Measurements from ENCODE around the gene KREMEN2. TPM values are rescaled to one million over a fixed set of nuclear protein-coding genes. Genes with fewer than 3 reads are reported as not detected.

Gene KREMEN2
- total RNA-seq, 1 donor = not detected

GRCh38 chr16:2948807-2949704 is 15.0 kb upstream of the KREMEN2 start:
- H2AFZ ChIP-seq (ENCODE audit: low read length) = no peak overlapping the region
- H3K36me3 ChIP-seq (ENCODE audit: insufficient read depth, low read length) = peaks cover 11% of the 10 kb centered on the region
- H3K27me3 ChIP-seq (ENCODE audit: insufficient read depth, low read length) = peaks cover 7% of the 10 kb centered on the region
- no peaks in the 10 kb centered on the region for H3K79me2 ChIP-seq (ENCODE audit: insufficient read depth, low read length)
- H3K27ac ChIP-seq (ENCODE audit: low read depth, low read length) = no peak overlapping the region
- H3K4me3 ChIP-seq (ENCODE audit: insufficient read depth, low read length) = no peak overlapping the region
- H3K4me1 ChIP-seq (ENCODE audit: insufficient read depth, low read length) = no peaks in the 10 kb centered on the region
- no peak for TF ChIP-seq CTCF (IDR thresholded peaks at IDR 0.05; ENCODE audit: extremely low read depth, low read depth, low read length)
- H4K20me1 ChIP-seq (ENCODE audit: insufficient read depth, low read length) = no peaks in the 10 kb centered on the region
- no peak overlapping the region for H3K4me2 ChIP-seq (ENCODE audit: insufficient read depth, low read length)
- H3K9me3 ChIP-seq (ENCODE audit: low read depth, low read length) = no peaks in the 10 kb centered on the region
- DNase-seq (ENCODE audit: insufficient read length, low spot score, missing footprints) = peak; percentile 19

GRCh38 chr16:2949705-2950352 is 14.2 kb upstream of the KREMEN2 start:
- H3K27me3 ChIP-seq (ENCODE audit: insufficient read depth, low read length) = peaks cover 10% of the 10 kb centered on the region
- H3K27ac ChIP-seq (ENCODE audit: low read depth, low read length) = no peak overlapping the region
- DNase-seq (ENCODE audit: insufficient read length, low spot score, missing footprints) = peak; percentile 54
- TF ChIP-seq CTCF (IDR thresholded peaks at IDR 0.05; ENCODE audit: extremely low read depth, low read depth, low read length) = no peak
- no peaks in the 10 kb centered on the region for H3K4me1 ChIP-seq (ENCODE audit: insufficient read depth, low read length)
- no peaks in the 10 kb centered on the region for H3K9me3 ChIP-seq (ENCODE audit: low read depth, low read length)
- H3K36me3 ChIP-seq (ENCODE audit: insufficient read depth, low read length) = peaks cover 11% of the 10 kb centered on the region
- H4K20me1 ChIP-seq (ENCODE audit: insufficient read depth, low read length) = no peaks in the 10 kb centered on the region
- no peaks in the 10 kb centered on the region for H3K79me2 ChIP-seq (ENCODE audit: insufficient read depth, low read length)
- H3K4me3 ChIP-seq (ENCODE audit: insufficient read depth, low read length) = no peak overlapping the region
- no peak overlapping the region for H2AFZ ChIP-seq (ENCODE audit: low read length)
- H3K4me2 ChIP-seq (ENCODE audit: insufficient read depth, low read length) = no peak overlapping the region

- DNase-seq (ENCODE audit: insufficient read length, low spot score, missing footprints) = no peak
- H3K27ac ChIP-seq (ENCODE audit: low read depth, low read length) = no peak overlapping the region
- no peaks in the 10 kb centered on the region for H4K20me1 ChIP-seq (ENCODE audit: insufficient read depth, low read length)
- no peak for TF ChIP-seq CTCF (IDR thresholded peaks at IDR 0.05; ENCODE audit: extremely low read depth, low read depth, low read length)
- no peaks in the 10 kb centered on the region for H3K4me1 ChIP-seq (ENCODE audit: insufficient read depth, low read length)
- H3K4me3 ChIP-seq (ENCODE audit: insufficient read depth, low read length) = no peak overlapping the region
- no peaks in the 10 kb centered on the region for H3K79me2 ChIP-seq (ENCODE audit: insufficient read depth, low read length)
- peaks cover 11% of the 10 kb centered on the region for H3K36me3 ChIP-seq (ENCODE audit: insufficient read depth, low read length)
- H3K9me3 ChIP-seq (ENCODE audit: low read depth, low read length) = no peaks in the 10 kb centered on the region
- no peak overlapping the region for H3K4me2 ChIP-seq (ENCODE audit: insufficient read depth, low read length)
- no peak overlapping the region for H2AFZ ChIP-seq (ENCODE audit: low read length)
- peaks cover 10% of the 10 kb centered on the region for H3K27me3 ChIP-seq (ENCODE audit: insufficient read depth, low read length)
Measured at GRCh38 chr16:2950353-2950724, 13.7 kb upstream of the KREMEN2 start.

GRCh38 chr16:2950773-2951172 is 13.3 kb upstream of the KREMEN2 start:
- DNase-seq (ENCODE audit: insufficient read length, low spot score, missing footprints) = peak; percentile 37
- no peaks in the 10 kb centered on the region for H4K20me1 ChIP-seq (ENCODE audit: insufficient read depth, low read length)
- H3K36me3 ChIP-seq (ENCODE audit: insufficient read depth, low read length) = peaks cover 11% of the 10 kb centered on the region
- H3K4me3 ChIP-seq (ENCODE audit: insufficient read depth, low read length) = no peak overlapping the region
- no peaks in the 10 kb centered on the region for H3K9me3 ChIP-seq (ENCODE audit: low read depth, low read length)
- H2AFZ ChIP-seq (ENCODE audit: low read length) = no peak overlapping the region
- H3K79me2 ChIP-seq (ENCODE audit: insufficient read depth, low read length) = no peaks in the 10 kb centered on the region
- H3K27me3 ChIP-seq (ENCODE audit: insufficient read depth, low read length) = peaks cover 10% of the 10 kb centered on the region
- H3K4me2 ChIP-seq (ENCODE audit: insufficient read depth, low read length) = no peak overlapping the region
- no peak for TF ChIP-seq CTCF (IDR thresholded peaks at IDR 0.05; ENCODE audit: extremely low read depth, low read depth, low read length)
- no peak overlapping the region for H3K27ac ChIP-seq (ENCODE audit: low read depth, low read length)
- H3K4me1 ChIP-seq (ENCODE audit: insufficient read depth, low read length) = no peaks in the 10 kb centered on the region
